Panc1 (cell line): ENCODE results near the gene IPO4. TPM values are rescaled to one million over a fixed set of nuclear protein-coding genes. Genes with fewer than 3 reads are reported as not detected.
A peak's percentile ranks its signal among the peaks of the same experiment; 100 is the strongest.

Experiments used
- ATAC-seq: fragments of 200-7000 bp; cut with Tn5 transposase; 2 replicates; pipeline ENCODE4 v1.9.1; 2020; ENCODE audit warnings: mild to moderate bottlenecking, moderate library complexity
- BruUV-seq: library from RNA; stranded (reverse); fragments of 400-500 nt; replicated peaks from 2 replicates; lab custom pipeline; 2021; lab: Mats Ljungman, UMichigan
- CTCF ChIA-PET: fragments of 300-600 bp; sonication (Branson Sonifier 250); formaldehyde crosslinking; loops from one replicate; lab custom pipeline; 2022; ENCODE audit warnings: antibody characterized with exemption; lab: Charles Lee
- POLR2A ChIA-PET: fragments of 300-600 bp; sonication (Branson Sonifier 250); formaldehyde crosslinking; loops from one replicate; lab custom pipeline; 2022; ENCODE audit warnings: antibody characterized with exemption; lab: Charles Lee
- DNase-seq: peaks from one replicate; pipeline ENCODE4 v3.0.0-alpha.2; 2010; ENCODE audit warnings: low read depth, low spot score
- H3K27ac ChIP-seq: 2 replicates; pipeline ENCODE4 v1.5.1; 2011; ENCODE audit warnings: mild to moderate bottlenecking, low read length, inconsistent platforms
- H3K27me3 ChIP-seq: fragments of 200-500 bp; sonication (Bioruptor generic); 2 replicates; pipeline ENCODE4 v1.6.0; 2014; ENCODE audit warnings: low read length, inconsistent platforms; ENCODE audit not compliant: control insufficient read depth, insufficient read depth
- H3K36me3 ChIP-seq: fragments of 200-500 bp; sonication (Bioruptor generic); 2 replicates; pipeline ENCODE4 v1.5.1; 2014; ENCODE audit warnings: inconsistent platforms, mild to moderate bottlenecking, low read length, moderate library complexity; ENCODE audit not compliant: control insufficient read depth, insufficient read depth
- H3K4me1 ChIP-seq: 2 replicates; pipeline ENCODE4 v1.5.1; 2011; ENCODE audit warnings: inconsistent platforms, mild to moderate bottlenecking, low read length, moderate library complexity; ENCODE audit not compliant: control insufficient read depth, insufficient read depth
- H3K4me3 ChIP-seq, 2 experiments: 2 replicates each; pipeline ENCODE4 v1.5.1; 2011 to 2012; ENCODE audit warnings: low read depth in 2 of 2, low read length in 2 of 2, mild to moderate bottlenecking in 2 of 2, inconsistent platforms in 1 of 2, moderate library complexity in 1 of 2
- H3K9me3 ChIP-seq: fragments of 200-500 bp; sonication (Bioruptor generic); 2 replicates; pipeline ENCODE4 v1.5.1; 2014; ENCODE audit warnings: low read depth, mild to moderate bottlenecking, inconsistent platforms, low read length, moderate library complexity; ENCODE audit not compliant: control insufficient read depth, insufficient read depth
- POLR2AphosphoS5 ChIP-seq: IDR thresholded peaks from 2 replicates; pipeline ENCODE4 v1.6.1; 2012; ENCODE audit warnings: mild to moderate bottlenecking, low read depth, low read length, moderate library complexity
- SIN3A ChIP-seq: IDR thresholded peaks from 2 replicates; pipeline ENCODE4 v1.6.1; 2012; ENCODE audit warnings: low read depth, mild to moderate bottlenecking, low read length, moderate library complexity, borderline replicate concordance; ENCODE audit not compliant: insufficient read depth
- TCF7L2 ChIP-seq: IDR thresholded peaks from 2 replicates; pipeline ENCODE4 v1.6.1; 2011; ENCODE audit warnings: mild to moderate bottlenecking, low read depth, low read length, inconsistent platforms
- in situ Hi-C: cut with HindIII; loops from 2 replicates; pipeline ENCODE4 v1.10.0; 2016; ENCODE audit warnings: low sequenced_read_pairs, low pct_unique_long_range_greater_than_20kb
- intact Hi-C: fragments of 100-400 bp; cut with micrococcal nuclease; formaldehyde crosslinking; loops from one replicate; pipeline ENCODE4 v1.10.0; 2022; ENCODE audit not compliant: unreplicated experiment
- total RNA-seq: library from RNA; stranded (reverse); gene quantifications from one replicate; pipeline ENCODE4 v1.2.1, GENCODE V29; 2021; ENCODE audit not compliant: unreplicated experiment
- TF ChIP-seq, protein P1 (sequence below): fragments of 450-650 bp; IDR thresholded peaks from 2 replicates; pipeline ENCODE4 v1.5.1; 2017; ENCODE audit warnings: mild to moderate bottlenecking
- TF ChIP-seq, protein P2 (sequence below), 2 experiments: IDR thresholded peaks; 2 replicates each; pipeline ENCODE4 v1.6.1; 2011 to 2012; ENCODE audit warnings: low read depth in 2 of 2, control low read depth in 1 of 2, low read length in 1 of 2, mild to moderate bottlenecking in 1 of 2, moderate library complexity in 1 of 2; ENCODE audit not compliant: insufficient read depth in 1 of 2

The IPO4 gene
- total RNA-seq, 1 experiment from 2014 or later = 103 TPM

DNA sequence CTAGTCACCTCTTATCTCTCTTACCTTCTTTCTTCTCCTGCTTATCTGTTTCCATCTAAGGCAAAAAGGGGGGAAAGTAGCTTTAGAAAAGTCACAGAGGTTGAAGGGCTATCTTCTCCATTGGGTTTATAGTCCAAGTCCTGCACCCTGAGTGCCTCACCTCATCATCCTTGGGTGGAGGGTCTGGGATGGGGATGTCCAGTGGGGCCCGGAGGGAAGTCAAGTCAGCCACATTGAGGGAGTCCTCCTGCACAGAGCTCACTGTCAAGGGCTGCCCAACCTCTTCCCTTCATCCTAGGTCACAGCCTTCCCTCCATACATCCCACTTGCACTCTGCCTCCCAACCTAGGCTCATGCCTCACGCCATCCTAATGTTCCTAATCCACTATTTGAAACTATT lies 43.4 kb downstream of the IPO4 start:
- H3K4me1 ChIP-seq = peaks cover 6% of the 10 kb centered on the region; the same call in 1 of the 2 replicates
- intact Hi-C loops = no loop called here
- H3K36me3 ChIP-seq = peaks cover 3% of the 10 kb centered on the region
- H3K9me3 ChIP-seq = no peaks in the 10 kb centered on the region
- H3K27me3 ChIP-seq = no peaks in the 10 kb centered on the region
- in situ Hi-C loops = no loop called here
- TF ChIP-seq, protein P1, sequence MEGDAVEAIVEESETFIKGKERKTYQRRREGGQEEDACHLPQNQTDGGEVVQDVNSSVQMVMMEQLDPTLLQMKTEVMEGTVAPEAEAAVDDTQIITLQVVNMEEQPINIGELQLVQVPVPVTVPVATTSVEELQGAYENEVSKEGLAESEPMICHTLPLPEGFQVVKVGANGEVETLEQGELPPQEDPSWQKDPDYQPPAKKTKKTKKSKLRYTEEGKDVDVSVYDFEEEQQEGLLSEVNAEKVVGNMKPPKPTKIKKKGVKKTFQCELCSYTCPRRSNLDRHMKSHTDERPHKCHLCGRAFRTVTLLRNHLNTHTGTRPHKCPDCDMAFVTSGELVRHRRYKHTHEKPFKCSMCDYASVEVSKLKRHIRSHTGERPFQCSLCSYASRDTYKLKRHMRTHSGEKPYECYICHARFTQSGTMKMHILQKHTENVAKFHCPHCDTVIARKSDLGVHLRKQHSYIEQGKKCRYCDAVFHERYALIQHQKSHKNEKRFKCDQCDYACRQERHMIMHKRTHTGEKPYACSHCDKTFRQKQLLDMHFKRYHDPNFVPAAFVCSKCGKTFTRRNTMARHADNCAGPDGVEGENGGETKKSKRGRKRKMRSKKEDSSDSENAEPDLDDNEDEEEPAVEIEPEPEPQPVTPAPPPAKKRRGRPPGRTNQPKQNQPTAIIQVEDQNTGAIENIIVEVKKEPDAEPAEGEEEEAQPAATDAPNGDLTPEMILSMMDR = no peak
- TF ChIP-seq POLR2AphosphoS5 (no peak), TCF7L2 (no peak), SIN3A (no peak)
- TF ChIP-seq, protein P2, sequence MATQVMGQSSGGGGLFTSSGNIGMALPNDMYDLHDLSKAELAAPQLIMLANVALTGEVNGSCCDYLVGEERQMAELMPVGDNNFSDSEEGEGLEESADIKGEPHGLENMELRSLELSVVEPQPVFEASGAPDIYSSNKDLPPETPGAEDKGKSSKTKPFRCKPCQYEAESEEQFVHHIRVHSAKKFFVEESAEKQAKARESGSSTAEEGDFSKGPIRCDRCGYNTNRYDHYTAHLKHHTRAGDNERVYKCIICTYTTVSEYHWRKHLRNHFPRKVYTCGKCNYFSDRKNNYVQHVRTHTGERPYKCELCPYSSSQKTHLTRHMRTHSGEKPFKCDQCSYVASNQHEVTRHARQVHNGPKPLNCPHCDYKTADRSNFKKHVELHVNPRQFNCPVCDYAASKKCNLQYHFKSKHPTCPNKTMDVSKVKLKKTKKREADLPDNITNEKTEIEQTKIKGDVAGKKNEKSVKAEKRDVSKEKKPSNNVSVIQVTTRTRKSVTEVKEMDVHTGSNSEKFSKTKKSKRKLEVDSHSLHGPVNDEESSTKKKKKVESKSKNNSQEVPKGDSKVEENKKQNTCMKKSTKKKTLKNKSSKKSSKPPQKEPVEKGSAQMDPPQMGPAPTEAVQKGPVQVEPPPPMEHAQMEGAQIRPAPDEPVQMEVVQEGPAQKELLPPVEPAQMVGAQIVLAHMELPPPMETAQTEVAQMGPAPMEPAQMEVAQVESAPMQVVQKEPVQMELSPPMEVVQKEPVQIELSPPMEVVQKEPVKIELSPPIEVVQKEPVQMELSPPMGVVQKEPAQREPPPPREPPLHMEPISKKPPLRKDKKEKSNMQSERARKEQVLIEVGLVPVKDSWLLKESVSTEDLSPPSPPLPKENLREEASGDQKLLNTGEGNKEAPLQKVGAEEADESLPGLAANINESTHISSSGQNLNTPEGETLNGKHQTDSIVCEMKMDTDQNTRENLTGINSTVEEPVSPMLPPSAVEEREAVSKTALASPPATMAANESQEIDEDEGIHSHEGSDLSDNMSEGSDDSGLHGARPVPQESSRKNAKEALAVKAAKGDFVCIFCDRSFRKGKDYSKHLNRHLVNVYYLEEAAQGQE (IDR thresholded peaks at IDR 0.05; ENCODE audit: insufficient read depth in 1 of 2, low read depth in 2 of 2, low read length in 1 of 2) = no peak
- ATAC-seq = no peak
- peak overlapping the region; percentile 94 for H3K27ac ChIP-seq
- ChIA-PET CTCF (no interaction called here), POLR2A (no interaction called here)
- DNase-seq = no peak
- no TSS peak for BruUV-seq
- H3K4me3 ChIP-seq = peak overlapping the region; percentile 87 to 96

DNA sequence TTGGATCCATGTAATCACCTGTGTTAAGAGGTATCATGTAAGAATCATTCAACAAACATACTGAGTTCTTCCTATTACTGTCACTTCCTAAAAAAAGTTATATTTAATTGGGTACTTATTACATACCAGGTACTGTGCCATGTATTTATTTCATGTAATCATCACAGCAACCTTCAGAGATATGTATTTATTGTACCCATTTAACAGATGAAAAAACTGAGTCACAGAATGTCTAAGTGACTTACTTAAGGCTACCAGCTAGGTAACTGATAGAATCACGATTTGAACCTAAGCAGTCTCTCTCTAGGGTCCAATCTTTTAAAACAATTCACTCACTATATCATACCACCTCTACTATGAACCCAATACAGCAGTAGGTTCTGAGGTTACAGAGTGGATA lies 44.2 kb downstream of the IPO4 start:
- Histone ChIP-seq H3K27ac (no peak overlapping the region), H3K4me3 (no peak overlapping the region), H3K4me1 (peaks cover 9% of the 10 kb centered on the region), H3K9me3 (no peaks in the 10 kb centered on the region), H3K27me3 (no peaks in the 10 kb centered on the region), H3K36me3 (peaks cover 3% of the 10 kb centered on the region; the same call in 1 of the 2 replicates)
- ChIA-PET POLR2A (no interaction called here), CTCF (no interaction called here)
- TF ChIP-seq, protein P1 = no peak
- TF ChIP-seq, protein P2 (IDR thresholded peaks at IDR 0.05; ENCODE audit: insufficient read depth in 1 of 2, low read depth in 2 of 2, low read length in 1 of 2) = no peak
- TF ChIP-seq SIN3A (no peak), TCF7L2 (no peak), POLR2AphosphoS5 (no peak)
- intact Hi-C loops (no loop called here), in situ Hi-C loops (no loop called here)
- DNase-seq (no peak), ATAC-seq (no peak)
- BruUV-seq = no TSS peak
